ENCODE measurements around the gene CYLD. TPM values are rescaled to one million over a fixed set of nuclear protein-coding genes. Genes with fewer than 3 reads are reported as not detected.

The CYLD gene
- total and polyA plus RNA-seq, 2 of the 4 experiments (the other 2 are of a cell fraction) = 16.2 to 37.3 TPM

GRCh38 chr16:50822671-50823070 is 80.8 kb downstream of the CYLD start:
- Histone ChIP-seq H4K5ac (ENCODE audit: low read depth, low read length) (no peak overlapping the region), H3K9me3 (ENCODE audit: control insufficient read depth, insufficient read depth, low read length) (no peaks in the 10 kb centered on the region), H3K18ac (ENCODE audit: low read depth, low read length) (no peak overlapping the region), H4K91ac (ENCODE audit: insufficient read depth, low read depth, low read length) (no peak overlapping the region), H3K27me3 (ENCODE audit: control insufficient read depth, insufficient read depth, low read length) (peaks cover 6% of the 10 kb centered on the region), H3K23ac (ENCODE audit: low read depth, low read length) (no peak overlapping the region), H3K9ac (ENCODE audit: low read depth, low read length) (no peak overlapping the region), H3K56ac (ENCODE audit: extremely low read depth, insufficient read depth, low read length) (no peak overlapping the region), H3K4me3 (ENCODE audit: insufficient read depth, low read depth, low read length) (no peak overlapping the region), H3K36me3 (ENCODE audit: control insufficient read depth, insufficient read depth, low read length) (no peaks in the 10 kb centered on the region), H2BK20ac (ENCODE audit: low read depth, low read length) (no peak overlapping the region), H3K4ac (ENCODE audit: low read depth, low read length) (no peak overlapping the region), H3K14ac (replicated peaks; ENCODE audit: low read depth, low read length) (no peak overlapping the region), H2AFZ (replicated peaks; ENCODE audit: low read length, poor library complexity) (no peak overlapping the region), H3K79me1 (ENCODE audit: low read depth in 1 of 2, low read length in 2 of 2) (no peaks in the 10 kb centered on the region), H3K4me1 (ENCODE audit: control insufficient read depth, insufficient read depth, low read length) (no peaks in the 10 kb centered on the region), H2AK5ac (ENCODE audit: low read depth, low read length) (no peak overlapping the region), H2BK120ac (ENCODE audit: low read depth, low read length) (no peak overlapping the region), H3K4me2 (ENCODE audit: low read depth, low read length) (no peak overlapping the region), H2AK9ac (replicated peaks; ENCODE audit: low read depth, low read length, poor library complexity) (no peak overlapping the region), H2BK5ac (ENCODE audit: low read depth, low read length, poor library complexity, severe bottlenecking) (no peak overlapping the region), H4K8ac (ENCODE audit: low read depth in 2 of 2, low read length in 2 of 2) (no peak overlapping the region), H3K9me1 (ENCODE audit: insufficient read depth, low read length) (no peaks in the 10 kb centered on the region), H4K20me1 (ENCODE audit: insufficient read depth, low read length) (no peaks in the 10 kb centered on the region), H3K27ac (ENCODE audit: insufficient read depth, low read length) (no peak overlapping the region), H2BK15ac (ENCODE audit: low read depth, low read length) (no peak overlapping the region)
- in situ Hi-C loops (cut with MboI; ENCODE audit: low sequenced_read_pairs) (loop anchor here (25.0 kb wide), 1 partner anchor 1165 kb away; no protein-coding TSS in a partner anchor), intact Hi-C loops (cut with micrococcal nuclease) (no loop called here), dilution Hi-C loops (cut with HindIII; ENCODE audit: low sequenced_read_pairs, unreplicated experiment) (no loop called here)
- TF ChIP-seq MAFK (IDR thresholded peaks at IDR 0.05; ENCODE audit: low read depth, low read length) = no peak
- no peak for TF ChIP-seq BHLHE40 (IDR thresholded peaks at IDR 0.05; ENCODE audit: low read depth, low read length)
- TF ChIP-seq, protein P1, sequence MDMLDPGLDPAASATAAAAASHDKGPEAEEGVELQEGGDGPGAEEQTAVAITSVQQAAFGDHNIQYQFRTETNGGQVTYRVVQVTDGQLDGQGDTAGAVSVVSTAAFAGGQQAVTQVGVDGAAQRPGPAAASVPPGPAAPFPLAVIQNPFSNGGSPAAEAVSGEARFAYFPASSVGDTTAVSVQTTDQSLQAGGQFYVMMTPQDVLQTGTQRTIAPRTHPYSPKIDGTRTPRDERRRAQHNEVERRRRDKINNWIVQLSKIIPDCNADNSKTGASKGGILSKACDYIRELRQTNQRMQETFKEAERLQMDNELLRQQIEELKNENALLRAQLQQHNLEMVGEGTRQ (IDR thresholded peaks at IDR 0.05; ENCODE audit: low read depth, low read length) = no peak
- TF ChIP-seq CEBPB (IDR thresholded peaks at IDR 0.05; ENCODE audit: low read depth, low read length) = no peak
- TF ChIP-seq NFE2L2 (IDR thresholded peaks at IDR 0.05; ENCODE audit: low read depth, low read length) = no peak
- no peak for TF ChIP-seq MXI1 (IDR thresholded peaks at IDR 0.05; ENCODE audit: borderline replicate concordance, low read depth, low read length)
- TF ChIP-seq RAD21 (IDR thresholded peaks at IDR 0.05; ENCODE audit: low read length) = no peak
- TF ChIP-seq, protein P2, sequence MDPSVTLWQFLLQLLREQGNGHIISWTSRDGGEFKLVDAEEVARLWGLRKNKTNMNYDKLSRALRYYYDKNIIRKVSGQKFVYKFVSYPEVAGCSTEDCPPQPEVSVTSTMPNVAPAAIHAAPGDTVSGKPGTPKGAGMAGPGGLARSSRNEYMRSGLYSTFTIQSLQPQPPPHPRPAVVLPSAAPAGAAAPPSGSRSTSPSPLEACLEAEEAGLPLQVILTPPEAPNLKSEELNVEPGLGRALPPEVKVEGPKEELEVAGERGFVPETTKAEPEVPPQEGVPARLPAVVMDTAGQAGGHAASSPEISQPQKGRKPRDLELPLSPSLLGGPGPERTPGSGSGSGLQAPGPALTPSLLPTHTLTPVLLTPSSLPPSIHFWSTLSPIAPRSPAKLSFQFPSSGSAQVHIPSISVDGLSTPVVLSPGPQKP (IDR thresholded peaks at IDR 0.05; ENCODE audit: borderline replicate concordance, low read depth, low read length) = no peak
- no peak for TF ChIP-seq RCOR1 (IDR thresholded peaks at IDR 0.05; ENCODE audit: insufficient replicate concordance, low read length)
- TF ChIP-seq CHD1 (IDR thresholded peaks at IDR 0.05; ENCODE audit: low read depth, low read length) = no peak
- no peak for TF ChIP-seq SMC3 (IDR thresholded peaks at IDR 0.05; ENCODE audit: low read depth, low read length)
- TF ChIP-seq RFX5 (IDR thresholded peaks at IDR 0.05; ENCODE audit: low read depth, low read length) = no peak
- no peak for TF ChIP-seq CTCF (conservative IDR thresholded peaks at IDR 0.05; ENCODE audit: low read depth, low read length)
- no peak for TF ChIP-seq POLR2A (IDR thresholded peaks at IDR 0.05; ENCODE audit: low read depth, low read length)
- no peak for TF ChIP-seq MAZ (IDR thresholded peaks at IDR 0.05; ENCODE audit: borderline replicate concordance, low read depth, low read length)
- no peak for TF ChIP-seq FOS (IDR thresholded peaks at IDR 0.05; ENCODE audit: low read depth, low read length)
- DNase-seq = no peak
- CTCF ChIA-PET = interaction anchor here (0.6 to 1.6 kb wide), 2 partner anchors 16 to 53 kb away, joined by 3 to 4 read pairs; no protein-coding TSS in a partner anchor
- ATAC-seq (ENCODE audit: low read depth) = no peak
- BruUV-seq (replicated peaks) = no TSS peak
- no CpG with 5 or more reads among the region's 9 CpGs for WGBS, 2 experiments (ENCODE audit: extremely low coverage in 2 of 2, insufficient read length in 1 of 2)
- POLR2A ChIA-PET (ENCODE audit: unreplicated experiment) = no interaction called here

All from IMR-90 (cell line).